ENCODE data around the gene HOXD1. TPM values are rescaled to one million over a fixed set of nuclear protein-coding genes. Genes with fewer than 3 reads are reported as not detected.

HOXD1 gene
- total RNA-seq, 1 donor from 2014 or later, result not detected

DNA sequence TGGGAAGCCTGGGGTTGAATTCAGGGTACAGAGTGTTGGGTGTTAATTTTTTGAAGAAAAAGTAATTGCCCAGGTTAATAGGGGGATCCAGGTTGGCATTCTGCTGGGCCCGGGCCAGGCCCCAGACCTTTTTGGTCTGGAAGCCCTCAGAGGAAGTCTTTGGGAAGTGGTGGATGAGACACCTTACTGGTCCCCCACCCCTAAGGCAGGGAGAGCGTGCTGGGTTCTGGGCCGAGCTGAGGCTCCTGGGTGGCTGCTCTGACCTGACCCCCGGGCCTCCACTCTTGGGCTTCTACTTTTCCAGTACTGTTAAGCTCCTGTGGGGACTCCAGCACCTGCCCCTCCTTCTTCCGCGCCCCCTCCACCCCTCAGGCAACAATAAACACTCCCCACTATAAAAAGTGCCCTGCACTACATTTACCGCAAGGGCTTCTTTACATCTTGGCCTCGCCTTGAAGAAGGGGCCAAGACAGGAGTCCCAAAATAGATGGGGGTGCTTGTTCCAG is 32.1 kb upstream of the HOXD1 start:
- no peaks in the 10 kb centered on the region for H3K9me3 Mint-ChIP-seq (ENCODE audit: low read depth)
- H3K36me3 Mint-ChIP-seq (ENCODE audit: insufficient read depth), result no peaks in the 10 kb centered on the region
- no peak for DNase-seq (ENCODE audit: low spot score, unreplicated experiment)
- no peak overlapping the region for H3K27ac Mint-ChIP-seq
- peaks cover 91% of the 10 kb centered on the region for H3K27me3 Mint-ChIP-seq
- no peak overlapping the region for H3K4me3 Mint-ChIP-seq (ENCODE audit: low read depth)
- TF ChIP-seq, protein P1, sequence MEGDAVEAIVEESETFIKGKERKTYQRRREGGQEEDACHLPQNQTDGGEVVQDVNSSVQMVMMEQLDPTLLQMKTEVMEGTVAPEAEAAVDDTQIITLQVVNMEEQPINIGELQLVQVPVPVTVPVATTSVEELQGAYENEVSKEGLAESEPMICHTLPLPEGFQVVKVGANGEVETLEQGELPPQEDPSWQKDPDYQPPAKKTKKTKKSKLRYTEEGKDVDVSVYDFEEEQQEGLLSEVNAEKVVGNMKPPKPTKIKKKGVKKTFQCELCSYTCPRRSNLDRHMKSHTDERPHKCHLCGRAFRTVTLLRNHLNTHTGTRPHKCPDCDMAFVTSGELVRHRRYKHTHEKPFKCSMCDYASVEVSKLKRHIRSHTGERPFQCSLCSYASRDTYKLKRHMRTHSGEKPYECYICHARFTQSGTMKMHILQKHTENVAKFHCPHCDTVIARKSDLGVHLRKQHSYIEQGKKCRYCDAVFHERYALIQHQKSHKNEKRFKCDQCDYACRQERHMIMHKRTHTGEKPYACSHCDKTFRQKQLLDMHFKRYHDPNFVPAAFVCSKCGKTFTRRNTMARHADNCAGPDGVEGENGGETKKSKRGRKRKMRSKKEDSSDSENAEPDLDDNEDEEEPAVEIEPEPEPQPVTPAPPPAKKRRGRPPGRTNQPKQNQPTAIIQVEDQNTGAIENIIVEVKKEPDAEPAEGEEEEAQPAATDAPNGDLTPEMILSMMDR (IDR thresholded peaks at IDR 0.05; ENCODE audit: unreplicated experiment), result no peak
- peaks cover 1% of the 10 kb centered on the region for H3K4me1 Mint-ChIP-seq (ENCODE audit: low read depth)

DNA sequence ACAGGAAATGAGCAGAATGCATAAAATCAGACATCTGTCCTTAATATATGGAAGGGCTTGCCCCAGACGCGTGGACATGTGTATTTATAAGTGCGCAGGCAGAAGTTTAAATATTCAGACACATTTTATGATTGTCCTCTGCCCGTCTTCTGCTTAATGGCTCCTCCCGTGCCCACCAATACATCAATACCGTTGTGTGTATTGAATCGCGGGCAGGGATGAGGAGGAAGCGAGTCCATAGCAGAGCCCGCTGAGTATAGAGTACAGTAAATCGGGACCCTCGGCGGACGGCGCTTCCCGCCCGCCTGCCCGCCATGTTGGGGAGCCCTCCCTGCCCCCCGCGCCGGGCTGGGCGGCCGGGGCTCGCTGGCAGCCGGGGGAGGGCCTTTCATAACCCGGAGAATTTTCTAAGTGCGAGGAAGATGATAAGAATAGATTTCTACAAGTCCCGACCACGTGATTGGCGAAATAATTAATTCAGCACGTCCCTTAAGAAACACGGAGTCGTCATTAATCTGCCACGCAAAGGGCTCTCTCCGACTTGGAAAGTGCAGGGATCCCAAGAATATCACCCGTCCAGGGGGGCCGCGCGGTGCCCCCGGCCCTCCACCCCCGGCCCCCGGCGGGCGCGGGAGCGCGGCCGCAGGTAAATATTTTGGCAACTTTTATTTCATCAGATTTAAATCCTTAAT is 31.5 kb upstream of the HOXD1 start, which contains the start of gene HOXD3:
HOXD3 (plus strand) TSS at position 501 of the 692 bp plus-strand sequence. CDS start 11,808 bp downstream, outside the sequence.
- TF ChIP-seq, protein P1 (IDR thresholded peaks at IDR 0.05; ENCODE audit: unreplicated experiment), result no peak
- peaks cover 92% of the 10 kb centered on the region for H3K27me3 Mint-ChIP-seq
- no peaks in the 10 kb centered on the region for H3K36me3 Mint-ChIP-seq (ENCODE audit: insufficient read depth)
- DNase-seq (ENCODE audit: low spot score, unreplicated experiment), result no peak
- H3K4me1 Mint-ChIP-seq (ENCODE audit: low read depth), result peaks cover 1% of the 10 kb centered on the region
- H3K9me3 Mint-ChIP-seq (ENCODE audit: low read depth), result no peaks in the 10 kb centered on the region
- no peak within 1 kb of the TSS for H3K27ac Mint-ChIP-seq
- no peak within 1 kb of the TSS for H3K4me3 Mint-ChIP-seq (ENCODE audit: low read depth)

DNA sequence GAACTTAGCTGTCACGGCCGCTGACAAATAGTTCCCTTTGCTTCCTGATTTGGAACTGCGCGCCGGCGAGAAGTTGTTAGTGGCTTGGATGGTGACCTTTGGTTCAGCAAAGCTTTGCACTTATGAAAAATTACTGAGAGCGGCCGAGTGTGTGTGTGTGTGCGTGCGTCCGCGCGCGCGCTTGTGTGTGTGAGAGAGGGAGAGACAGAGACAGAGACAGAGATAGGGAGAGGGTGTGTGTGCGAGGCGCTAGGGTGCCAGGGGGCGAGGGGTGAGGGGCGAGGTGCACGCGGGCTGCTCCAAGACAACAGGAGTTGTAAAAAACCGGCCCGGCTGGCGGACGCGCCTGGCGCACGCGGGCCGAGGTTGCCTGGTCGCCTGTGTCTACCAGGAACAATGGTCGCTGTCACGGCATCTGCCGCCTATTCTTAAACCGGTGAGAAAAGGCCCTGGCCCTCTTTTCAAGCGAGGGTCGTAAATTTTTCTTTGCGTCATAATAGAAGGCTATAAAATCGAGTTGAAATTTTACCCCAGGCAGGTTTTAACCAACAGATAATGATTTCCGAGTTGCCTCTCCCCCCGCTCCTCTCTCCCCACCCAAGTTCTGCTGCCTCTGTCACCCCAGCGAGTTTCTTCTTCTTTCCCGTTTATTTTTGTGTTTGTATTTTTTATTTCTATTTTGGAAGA is 30.8 kb upstream of the HOXD1 start:
- peaks cover 1% of the 10 kb centered on the region for H3K4me1 Mint-ChIP-seq (ENCODE audit: low read depth)
- H3K36me3 Mint-ChIP-seq (ENCODE audit: insufficient read depth), result no peaks in the 10 kb centered on the region
- H3K27ac Mint-ChIP-seq, result no peak overlapping the region
- no peaks in the 10 kb centered on the region for H3K9me3 Mint-ChIP-seq (ENCODE audit: low read depth)
- no peak for DNase-seq (ENCODE audit: low spot score, unreplicated experiment)
- peaks cover 94% of the 10 kb centered on the region for H3K27me3 Mint-ChIP-seq
- no peak overlapping the region for H3K4me3 Mint-ChIP-seq (ENCODE audit: low read depth)
- TF ChIP-seq, protein P1 (IDR thresholded peaks at IDR 0.05; ENCODE audit: unreplicated experiment), result no peak

DNA sequence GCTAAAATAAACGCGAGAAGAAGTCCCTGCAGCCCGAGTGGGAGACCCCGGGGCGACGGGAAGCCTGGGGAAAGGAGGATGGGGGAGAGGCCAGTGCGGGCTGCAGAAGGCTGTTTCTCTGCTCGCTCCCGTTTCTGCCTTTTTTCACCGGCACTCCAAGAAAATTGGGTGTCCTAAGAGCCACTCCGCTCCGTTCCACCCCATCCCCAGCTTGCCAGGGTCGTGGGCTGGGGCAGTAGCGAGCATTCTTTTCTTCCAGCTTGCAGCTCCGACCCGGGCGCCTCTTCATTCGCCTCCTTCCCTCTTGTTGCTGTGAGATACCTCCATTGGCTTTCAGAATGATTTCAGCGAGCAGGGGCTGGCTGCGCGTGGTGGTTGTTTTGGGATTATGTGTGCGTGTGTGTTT is 30.3 kb upstream of the HOXD1 start:
- H3K27me3 Mint-ChIP-seq, result peaks cover 94% of the 10 kb centered on the region
- H3K36me3 Mint-ChIP-seq (ENCODE audit: insufficient read depth), result no peaks in the 10 kb centered on the region
- peak overlapping the region; percentile 78 for H3K27ac Mint-ChIP-seq
- no peak overlapping the region for H3K4me3 Mint-ChIP-seq (ENCODE audit: low read depth)
- peaks cover 1% of the 10 kb centered on the region for H3K4me1 Mint-ChIP-seq (ENCODE audit: low read depth)
- DNase-seq (ENCODE audit: low spot score, unreplicated experiment), result no peak
- TF ChIP-seq, protein P1 (IDR thresholded peaks at IDR 0.05; ENCODE audit: unreplicated experiment), result no peak
- no peaks in the 10 kb centered on the region for H3K9me3 Mint-ChIP-seq (ENCODE audit: low read depth)

DNA sequence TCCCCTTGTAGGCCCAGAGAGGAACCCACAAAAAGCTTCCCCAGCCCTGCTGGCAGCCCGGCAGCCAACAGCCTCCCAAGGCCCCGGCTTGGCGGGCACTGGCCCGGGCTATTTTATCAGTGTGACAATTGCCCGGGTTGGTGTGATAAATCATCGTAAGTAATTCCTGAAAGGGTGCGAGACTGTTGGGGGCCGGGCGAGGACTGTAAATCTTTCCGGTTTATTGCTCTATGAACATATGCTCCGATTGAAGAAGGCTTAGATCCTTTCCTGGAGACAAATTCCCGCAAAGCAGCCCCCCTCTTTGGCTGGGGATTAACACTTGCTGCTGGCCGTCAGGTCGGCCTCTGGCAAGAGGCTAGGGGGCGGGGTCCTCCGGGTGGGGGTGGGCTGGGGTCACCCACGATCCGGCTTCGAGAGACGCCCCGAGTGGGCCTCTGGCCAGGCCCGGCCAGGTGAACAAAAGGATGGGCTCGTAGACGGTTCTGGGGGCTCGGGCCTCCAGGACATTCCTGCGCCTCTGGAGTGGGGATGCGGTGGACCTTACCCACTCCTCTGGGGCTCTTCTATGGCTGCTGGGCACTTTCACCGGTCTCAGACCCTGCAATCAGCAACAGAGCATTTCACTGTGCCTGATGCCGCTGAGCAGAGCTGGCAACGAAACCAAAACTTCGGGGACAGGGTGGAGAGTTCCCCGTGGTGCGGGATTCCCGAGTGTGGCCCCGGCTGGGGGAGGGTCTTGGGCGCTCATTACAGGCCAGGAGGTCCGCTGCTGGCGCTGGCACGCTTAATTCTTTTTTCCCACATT is 29.4 kb upstream of the HOXD1 start:
- Mint-ChIP-seq H3K9me3 (ENCODE audit: low read depth) (no peaks in the 10 kb centered on the region), H3K4me1 (ENCODE audit: low read depth) (peaks cover 1% of the 10 kb centered on the region), H3K27ac (no peak overlapping the region), H3K36me3 (ENCODE audit: insufficient read depth) (no peaks in the 10 kb centered on the region), H3K4me3 (ENCODE audit: low read depth) (no peak overlapping the region), H3K27me3 (peaks cover 94% of the 10 kb centered on the region)
- no peak for DNase-seq (ENCODE audit: low spot score, unreplicated experiment)
- TF ChIP-seq, protein P1 (IDR thresholded peaks at IDR 0.05; ENCODE audit: unreplicated experiment), result no peak

Measured in progenitor cell of endocrine pancreas (in vitro differentiated cells).